HL-60/S4 (cell line): ENCODE results near the gene OR6N1.

Experiments
- in situ Hi-C: fragments of 300-500 bp; cut with MboI; formaldehyde crosslinking; loops from 2 replicates; pipeline ENCODE4 v1.14.3; 2022; ENCODE audit warnings: low sequenced_read_pairs

OR6N1 gene, protein sequence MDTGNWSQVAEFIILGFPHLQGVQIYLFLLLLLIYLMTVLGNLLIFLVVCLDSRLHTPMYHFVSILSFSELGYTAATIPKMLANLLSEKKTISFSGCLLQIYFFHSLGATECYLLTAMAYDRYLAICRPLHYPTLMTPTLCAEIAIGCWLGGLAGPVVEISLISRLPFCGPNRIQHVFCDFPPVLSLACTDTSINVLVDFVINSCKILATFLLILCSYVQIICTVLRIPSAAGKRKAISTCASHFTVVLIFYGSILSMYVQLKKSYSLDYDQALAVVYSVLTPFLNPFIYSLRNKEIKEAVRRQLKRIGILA

DNA sequence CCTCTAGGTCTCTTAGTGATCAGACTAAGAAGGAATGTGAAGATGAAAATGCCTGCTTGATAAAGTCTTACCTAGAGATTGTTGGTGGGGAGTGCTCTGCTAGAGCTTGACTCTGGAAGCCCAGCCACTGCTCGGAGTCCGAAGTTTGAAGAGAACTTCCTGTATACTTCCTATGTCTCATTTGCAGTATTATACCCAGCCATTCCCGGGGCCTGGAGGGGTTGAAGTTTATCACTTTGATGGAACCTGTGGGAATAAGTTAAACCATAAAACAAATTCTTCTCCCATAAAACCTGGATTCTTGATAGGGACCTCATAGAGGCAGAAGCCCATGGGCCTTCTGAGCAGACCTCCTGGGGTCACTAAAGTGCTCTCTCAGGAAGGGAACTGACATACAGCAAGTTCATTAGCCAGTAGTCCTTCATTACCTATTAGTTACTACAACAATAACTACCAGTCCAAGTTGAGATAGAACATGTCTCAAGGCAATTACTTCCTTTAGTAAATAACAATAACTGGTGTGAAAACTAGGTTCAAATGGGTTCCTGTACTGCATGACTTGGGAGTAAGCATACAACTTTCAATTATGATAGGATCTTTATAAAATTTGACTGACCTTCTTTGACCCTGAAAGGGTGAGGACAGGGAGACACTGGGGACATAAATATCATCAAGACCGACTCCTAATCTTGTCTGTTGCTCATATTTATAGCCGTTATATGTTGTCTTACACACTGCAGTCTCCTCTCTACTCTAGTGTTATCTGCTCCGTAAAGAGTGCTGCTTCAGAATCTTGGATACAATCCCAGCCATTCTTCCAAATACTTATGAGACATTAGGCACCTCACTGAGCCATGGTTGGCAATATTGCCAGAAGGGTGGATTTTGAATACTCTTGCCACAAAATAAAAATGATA lies at the start of gene OR6N1:
Gene OR6N1 (minus strand): TSS at position 246 of the 917 bp plus-strand sequence. CDS start 5,513 bp downstream, outside the sequence.
- in situ Hi-C loops = no loop called here

- in situ Hi-C loops = no loop called here
Observed at GRCh38 chr1:158821723-158822122, 49.7 kb upstream of the OR6N1 start.

GRCh38 chr1:158819461-158820443 lies 47.8 kb upstream of the OR6N1 start:
- in situ Hi-C loops = no loop called here

GRCh38 chr1:158818975-158819431 lies 47.0 kb upstream of the OR6N1 start:
- in situ Hi-C loops = no loop called here

GRCh38 chr1:158818560-158818959 lies 46.6 kb upstream of the OR6N1 start:
- in situ Hi-C loops = no loop called here

GRCh38 chr1:158814970-158815369 lies 43.0 kb upstream of the OR6N1 start:
- in situ Hi-C loops = no loop called here

- in situ Hi-C loops = no loop called here
Observed at GRCh38 chr1:158813164-158813563, 41.2 kb upstream of the OR6N1 start.

GRCh38 chr1:158812336-158812735 lies 40.3 kb upstream of the OR6N1 start:
- in situ Hi-C loops = no loop called here

GRCh38 chr1:158810311-158810710 lies 38.3 kb upstream of the OR6N1 start:
- in situ Hi-C loops = no loop called here

DNA sequence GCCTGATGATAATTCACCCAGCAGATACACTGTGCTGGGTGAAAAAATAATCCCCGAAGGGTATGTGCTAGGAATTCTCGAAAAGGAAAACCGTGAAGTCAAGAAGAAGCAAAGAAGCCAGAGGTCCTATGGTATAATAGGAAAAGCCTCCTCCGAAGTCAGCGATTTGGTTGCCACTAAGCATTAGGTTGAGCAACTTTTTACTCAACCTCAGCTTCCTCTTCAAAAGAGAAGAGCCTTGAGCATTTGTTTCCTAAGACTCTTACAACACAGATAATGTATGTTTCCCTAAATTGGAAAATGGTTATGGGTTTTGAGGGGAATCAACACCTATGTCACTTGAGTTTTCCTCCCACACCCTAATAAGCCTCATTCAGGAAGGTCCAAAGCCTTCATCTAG lies 37.9 kb upstream of the OR6N1 start:
- in situ Hi-C loops = no loop called here

GRCh38 chr1:158809256-158809655 lies 37.3 kb upstream of the OR6N1 start:
- in situ Hi-C loops = no loop called here

GRCh38 chr1:158806916-158807536 lies 35.0 kb upstream of the OR6N1 start:
- in situ Hi-C loops = no loop called here

- in situ Hi-C loops = no loop called here
Observed at GRCh38 chr1:158803678-158804077, 31.7 kb upstream of the OR6N1 start.

DNA sequence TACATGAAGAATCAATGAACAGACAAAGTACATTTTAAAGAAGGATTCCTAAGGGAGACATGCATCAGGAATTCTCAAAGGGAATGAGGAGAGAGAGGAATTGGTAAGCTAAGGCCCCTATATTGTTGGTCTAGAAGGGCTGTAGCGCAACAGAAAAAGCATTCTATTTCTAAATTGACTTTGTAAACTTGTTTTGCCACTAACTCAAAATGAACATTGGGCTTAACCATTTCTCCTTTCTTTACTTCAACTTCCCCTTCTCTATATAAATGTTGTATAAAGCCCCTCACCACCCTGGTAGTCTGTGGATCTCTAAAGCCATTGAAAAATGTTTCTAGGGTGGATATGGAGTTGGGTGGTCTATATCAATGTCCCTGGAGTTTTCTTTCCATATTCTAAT lies 29.4 kb upstream of the OR6N1 start:
- in situ Hi-C loops = no loop called here

DNA sequence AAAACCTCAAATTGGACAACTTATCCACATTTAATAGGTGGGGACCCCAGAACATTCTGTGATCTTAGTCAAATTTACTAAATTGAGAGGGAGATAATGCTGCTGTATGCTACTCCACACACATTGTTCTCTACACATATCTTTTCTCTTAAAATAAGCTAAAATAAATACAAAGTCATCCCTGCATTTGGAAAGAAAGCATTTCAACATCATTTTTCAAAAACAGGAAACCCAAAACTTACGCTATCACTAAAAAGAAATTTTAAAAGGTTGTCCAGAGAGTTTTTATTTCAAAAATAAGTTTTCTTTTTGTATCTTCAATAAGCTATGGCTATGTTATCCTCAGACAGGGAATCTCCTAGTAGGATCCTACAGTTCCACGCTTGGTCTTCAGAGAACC lies 28.5 kb upstream of the OR6N1 start:
- in situ Hi-C loops = no loop called here

GRCh38 chr1:158799689-158800088 lies 27.7 kb upstream of the OR6N1 start:
- in situ Hi-C loops = loop anchor here (10.0 kb wide), 1 partner anchor 195 kb away; no protein-coding TSS in a partner anchor

DNA sequence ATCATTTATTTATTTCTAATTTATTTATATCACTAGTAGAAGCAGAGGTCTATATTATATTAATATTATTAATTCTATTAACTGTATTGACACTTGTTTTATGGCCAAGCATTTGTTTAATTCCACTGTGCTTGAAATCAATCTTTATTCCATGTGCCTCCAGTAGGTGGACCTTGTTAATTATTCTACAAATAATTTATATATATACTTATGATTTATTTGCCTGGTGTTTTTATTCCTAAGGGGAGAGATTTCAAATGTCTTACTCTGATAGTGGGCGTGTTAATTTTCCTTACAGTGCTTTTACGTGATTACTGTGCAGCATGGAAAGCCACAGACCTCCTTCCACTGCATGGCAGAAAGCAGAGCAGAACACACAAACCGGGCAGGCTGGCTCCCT lies 26.5 kb upstream of the OR6N1 start:
- in situ Hi-C loops = loop anchor here (10.0 kb wide), 1 partner anchor 196 kb away; no protein-coding TSS in a partner anchor

DNA sequence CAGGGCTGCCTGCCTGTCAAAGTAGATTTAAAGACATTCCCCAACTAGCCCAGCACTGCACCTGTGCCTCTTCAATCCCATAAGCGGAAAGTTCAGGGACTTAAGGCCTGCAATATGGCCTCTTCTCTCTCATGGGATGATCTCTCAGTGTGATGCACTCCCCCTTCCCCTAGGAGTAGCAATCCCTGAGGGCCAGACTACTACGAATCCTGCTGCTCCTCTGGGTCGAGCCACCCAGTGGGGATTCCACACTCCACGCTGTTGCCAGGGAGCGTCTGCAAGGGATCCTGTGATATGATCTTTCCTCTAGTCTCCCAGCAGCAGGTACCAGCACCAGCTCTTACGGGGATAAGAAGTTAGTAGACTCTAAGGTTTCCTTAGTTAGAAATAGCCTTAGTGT lies 22.3 kb upstream of the OR6N1 start:
- in situ Hi-C loops = loop anchor here (10.0 kb wide), 1 partner anchor 201 kb away; no protein-coding TSS in a partner anchor

GRCh38 chr1:158793604-158794003 lies 21.6 kb upstream of the OR6N1 start:
- in situ Hi-C loops = loop anchor here (10.0 kb wide), 1 partner anchor 201 kb away; no protein-coding TSS in a partner anchor

DNA sequence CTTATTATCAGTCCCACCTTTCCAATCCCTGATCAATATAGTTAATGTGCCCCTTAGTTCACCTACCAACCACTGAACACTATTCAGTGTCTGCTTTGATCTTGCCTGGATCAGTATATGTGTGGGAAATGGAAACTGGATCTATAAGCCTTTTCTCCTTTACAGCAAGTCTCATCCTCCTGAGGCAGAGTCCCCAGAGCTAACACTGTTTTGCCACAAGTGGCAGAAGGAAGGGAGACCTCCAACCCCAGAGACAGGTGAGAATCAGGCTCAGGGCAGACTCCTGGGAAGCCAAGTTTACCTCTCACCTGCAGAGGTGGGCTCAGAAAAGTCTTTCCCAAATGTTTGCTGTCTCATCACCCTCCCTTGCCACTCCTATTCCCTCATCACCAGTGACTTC lies 9.1 kb upstream of the OR6N1 start, which contains the start of gene OR6N2:
Gene OR6N2 (minus strand): TSS at position 101 of the 400 bp plus-strand sequence. CDS start 3,569 bp downstream, outside the sequence.
- in situ Hi-C loops = no loop called here
